ENCODE results near the gene PNPLA5.

Gene PNPLA5

GRCh38 chr22:43853328-43853931 lies 38.4 kb downstream of the PNPLA5 start:
- no peak for DNase-seq

GRCh38 chr22:43852573-43853327 lies 39.1 kb downstream of the PNPLA5 start:
- DNase-seq: no peak

- DNase-seq: no peak
Observed at GRCh38 chr22:43851979-43852307, 39.9 kb downstream of the PNPLA5 start.

- DNase-seq: no peak
Observed at GRCh38 chr22:43851058-43851978, 40.5 kb downstream of the PNPLA5 start.

GRCh38 chr22:43850529-43850928 lies 41.3 kb downstream of the PNPLA5 start:
- no peak for DNase-seq

- DNase-seq: no peak
Observed at GRCh38 chr22:43849731-43850130, 42.1 kb downstream of the PNPLA5 start.

- DNase-seq: no peak
Observed at GRCh38 chr22:43848366-43849171, 43.2 kb downstream of the PNPLA5 start.

GRCh38 chr22:43847376-43848289 lies 44.2 kb downstream of the PNPLA5 start:
- DNase-seq: no peak

- no peak for DNase-seq
Observed at GRCh38 chr22:43846966-43847365, 44.8 kb downstream of the PNPLA5 start.

GRCh38 chr22:43845981-43846380 lies 45.8 kb downstream of the PNPLA5 start:
- no peak for DNase-seq

- no peak for DNase-seq
Observed at GRCh38 chr22:43844560-43845545, 47.0 kb downstream of the PNPLA5 start.

- no peak for DNase-seq
Observed at GRCh38 chr22:43843783-43844530, 47.9 kb downstream of the PNPLA5 start.

GRCh38 chr22:43841742-43842141 lies 50.1 kb downstream of the PNPLA5 start:
- DNase-seq: no peak

- no peak for DNase-seq
Observed at GRCh38 chr22:43840851-43841250, 51.0 kb downstream of the PNPLA5 start.

- no peak for DNase-seq
Observed at GRCh38 chr22:43840431-43840830, 51.4 kb downstream of the PNPLA5 start.

GRCh38 chr22:43839781-43840180 lies 52.0 kb downstream of the PNPLA5 start:
- no peak for DNase-seq

GRCh38 chr22:43838571-43839307 lies 53.1 kb downstream of the PNPLA5 start:
- DNase-seq: no peak

- DNase-seq: no peak
Observed at GRCh38 chr22:43838161-43838560, 53.7 kb downstream of the PNPLA5 start.

GRCh38 chr22:43837666-43838065 lies 54.1 kb downstream of the PNPLA5 start:
- DNase-seq: no peak
